Measurements from ENCODE around the gene SFT2D1.

SFT2D1 gene

DNA sequence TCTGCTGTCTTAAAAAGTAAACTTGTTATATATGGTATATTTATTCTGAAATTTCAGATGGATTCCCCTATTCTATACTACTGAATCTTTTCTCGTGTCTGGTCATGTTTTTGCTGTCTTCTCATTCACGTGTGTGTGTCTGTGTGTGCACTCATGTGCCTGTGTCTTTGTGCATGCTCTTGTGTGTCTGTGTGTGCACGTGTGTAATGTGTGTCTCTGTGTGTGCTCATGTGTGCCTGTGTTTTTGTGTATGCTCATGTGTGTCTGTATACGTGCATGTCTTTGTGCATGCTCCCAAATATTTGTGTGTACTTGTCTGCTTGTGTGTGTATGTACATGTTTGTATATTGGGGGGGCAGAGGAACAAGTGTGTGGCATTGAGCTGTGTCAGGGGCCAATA lies 68.2 kb downstream of the SFT2D1 start:
- DNase-seq, result no peak

DNA sequence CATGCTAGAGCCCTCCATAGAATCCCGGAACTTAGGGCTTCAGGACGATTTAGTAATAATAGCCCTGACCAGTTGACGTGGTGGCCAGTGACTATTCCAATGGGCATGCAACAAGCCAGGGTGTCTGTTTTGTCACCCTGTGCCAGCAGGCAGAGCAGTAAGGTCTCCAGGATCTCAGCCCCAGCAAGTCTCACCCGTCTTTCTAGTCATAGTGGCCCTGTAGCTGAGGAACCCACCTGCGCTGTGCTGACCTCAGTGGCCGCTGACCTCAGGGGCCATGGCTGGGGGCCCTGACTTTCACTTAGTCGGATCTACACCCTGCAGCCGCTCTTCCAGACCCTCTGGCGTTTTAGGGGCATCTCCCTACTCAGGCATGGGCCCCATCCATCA lies 71.0 kb downstream of the SFT2D1 start:
- no peak for DNase-seq

DNA sequence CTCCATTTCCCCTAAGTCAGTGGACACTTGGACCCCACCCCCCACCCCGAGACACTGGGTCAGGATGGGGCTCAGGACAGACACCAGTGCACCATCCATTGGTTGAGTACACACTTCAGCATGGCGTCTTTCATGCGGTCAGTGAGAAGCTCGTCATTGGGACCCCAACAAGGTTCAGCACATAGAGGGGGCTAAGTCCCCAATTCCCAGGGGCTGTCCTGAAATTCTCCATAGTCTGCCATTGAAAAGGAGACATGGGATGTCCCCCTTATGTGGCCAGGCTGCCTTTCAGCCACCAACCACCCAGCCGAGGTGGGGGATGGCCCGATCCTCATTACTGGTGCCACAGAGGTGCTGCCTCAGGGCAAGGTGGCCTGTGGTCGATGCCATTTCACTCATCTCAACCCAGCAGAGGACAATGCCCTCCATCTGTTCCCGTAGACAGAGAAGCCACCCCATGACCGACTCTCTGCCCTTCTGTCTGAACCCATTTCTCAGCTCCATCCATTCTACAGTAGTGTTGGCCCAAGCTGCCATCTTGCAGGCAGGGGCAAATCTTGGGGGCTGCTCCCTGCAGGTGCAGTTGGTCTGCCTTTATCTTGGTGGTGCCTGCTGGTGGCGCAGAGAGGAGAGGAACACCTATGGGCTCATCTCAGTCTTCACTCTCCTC lies 71.5 kb downstream of the SFT2D1 start:
- DNase-seq, result no peak

Data from NCI-H2081 (cell line).